Right atrium auricular region (tissue), 2 donors: ENCODE data around the gene HHLA2. TPM values are rescaled to one million over a fixed set of nuclear protein-coding genes. Genes with fewer than 3 reads are reported as not detected.

Experiments
- DNase-seq: peaks from one replicate; pipeline ENCODE4 v3.0.0-alpha.2; 2019; ENCODE audit warnings: low spot score
- H3K27ac ChIP-seq, 2 donors: fragments of 200-600 bp; sonication (generic); 1 replicate in 1 of 2; 2 replicates in 1 of 2; pipeline ENCODE4 v1.5.1; 2016 to 2019
- H3K27me3 ChIP-seq, 2 donors: fragments of 200-600 bp; sonication (generic); one replicate each; pipeline versions ENCODE4 v1.5.1 to v1.6.0; 2017 to 2019
- H3K36me3 ChIP-seq: fragments of 200-600 bp; sonication (generic); one replicate; pipeline ENCODE4 v1.5.1; 2016
- H3K4me1 ChIP-seq, 2 donors: fragments of 200-600 bp; sonication (generic); one replicate each; pipeline versions ENCODE4 v1.5.1 to v1.6.0; 2017 to 2019
- H3K4me3 ChIP-seq, 2 donors: fragments of 200-600 bp; sonication (generic); 1 replicate in 1 of 2; 2 replicates in 1 of 2; pipeline ENCODE4 v1.5.1; 2017 to 2019; ENCODE audit warnings: mild to moderate bottlenecking in 1 of 2, moderate library complexity in 1 of 2
- H3K9me3 ChIP-seq, 2 donors: fragments of 200-600 bp; sonication (generic); one replicate each; pipeline ENCODE4 v1.5.1; 2019
- CTCF ChIP-seq, 2 donors: fragments of 200-600 bp; sonication (generic); IDR thresholded peaks; one replicate each; pipeline ENCODE4 v1.5.1; 2019; ENCODE audit warnings: antibody characterized with exemption in 2 of 2
- total RNA-seq, 2 donors: library from RNA; depleted of rRNA; stranded (reverse); fragments of >200 nt; gene quantifications; one replicate each; pipeline ENCODE4 v1.1.0, GENCODE V29; 2016

Gene HHLA2
- total RNA-seq, 2 donors from 2014 or later, result not detected

DNA sequence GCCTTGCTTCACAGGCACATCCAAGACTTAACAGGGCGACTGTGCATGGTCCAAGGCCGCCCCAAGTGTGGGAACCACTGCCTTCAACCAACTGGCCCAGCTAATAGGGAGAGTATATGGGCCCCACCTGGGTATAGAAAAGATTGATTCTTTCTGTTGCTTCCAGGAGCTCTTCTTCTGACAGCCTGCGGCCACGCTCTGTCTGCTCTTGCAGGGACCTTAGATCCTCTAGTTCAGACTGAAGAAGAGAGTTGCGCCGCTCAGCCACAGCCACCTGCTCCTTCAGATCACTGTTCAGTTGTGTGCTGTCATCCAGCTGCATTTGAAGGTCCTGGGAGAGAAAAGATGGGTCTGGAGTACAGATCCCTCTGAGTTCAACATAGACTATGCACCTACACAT lies 102.2 kb downstream of the HHLA2 start:
- no peaks in the 10 kb centered on the region for H3K4me1 ChIP-seq
- H3K36me3 ChIP-seq, result no peaks in the 10 kb centered on the region
- no peaks in the 10 kb centered on the region for H3K9me3 ChIP-seq
- H3K27me3 ChIP-seq, result no peaks in the 10 kb centered on the region
- TF ChIP-seq CTCF (IDR thresholded peaks at IDR 0.05), result no peak
- H3K4me3 ChIP-seq, result no peak overlapping the region
- DNase-seq, result no peak
- no peak overlapping the region for H3K27ac ChIP-seq

- DNase-seq, result no peak
- H3K9me3 ChIP-seq, result no peaks in the 10 kb centered on the region
- H3K27me3 ChIP-seq, result peaks cover 0 to 3% of the 10 kb centered on the region in 2 donors
- H3K36me3 ChIP-seq, result no peaks in the 10 kb centered on the region
- no peak overlapping the region for H3K4me3 ChIP-seq
- TF ChIP-seq CTCF (IDR thresholded peaks at IDR 0.05), result no peak
- H3K27ac ChIP-seq, result no peak overlapping the region
- no peaks in the 10 kb centered on the region for H3K4me1 ChIP-seq
Observed at GRCh38 chr3:108401836-108402235, 105.5 kb downstream of the HHLA2 start.

DNA sequence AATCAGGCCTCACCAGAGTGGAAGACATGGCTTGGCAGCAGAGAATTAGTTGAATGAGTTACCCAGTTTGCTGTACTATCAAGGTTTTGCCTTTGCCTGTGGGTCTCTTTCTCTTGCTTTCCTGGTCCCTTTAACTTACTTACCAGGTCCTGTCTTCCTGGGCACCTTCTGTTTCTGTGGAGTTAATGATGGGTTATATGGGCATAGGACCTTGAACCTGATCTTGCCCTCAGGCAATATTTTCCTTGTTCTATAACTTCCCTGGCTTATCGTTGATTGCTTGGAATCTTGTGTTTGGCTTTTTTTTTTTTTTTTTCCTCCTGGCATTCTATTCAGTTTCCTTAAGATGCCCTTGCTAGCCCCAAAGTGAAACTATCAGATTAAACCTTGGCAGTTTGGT lies 106.8 kb downstream of the HHLA2 start:
- Histone ChIP-seq H3K9me3 (no peaks in the 10 kb centered on the region), H3K4me1 (no peaks in the 10 kb centered on the region), H3K27me3 (peaks cover 0 to 3% of the 10 kb centered on the region in 2 donors), H3K36me3 (no peaks in the 10 kb centered on the region), H3K4me3 (no peak overlapping the region), H3K27ac (no peak overlapping the region)
- DNase-seq, result no peak
- no peak for TF ChIP-seq CTCF (IDR thresholded peaks at IDR 0.05)

GRCh38 chr3:108403686-108404345 lies 107.5 kb downstream of the HHLA2 start:
- H3K4me3 ChIP-seq, result no peak overlapping the region
- no peak for TF ChIP-seq CTCF (IDR thresholded peaks at IDR 0.05)
- no peaks in the 10 kb centered on the region for H3K36me3 ChIP-seq
- H3K27ac ChIP-seq, result no peak overlapping the region
- no peaks in the 10 kb centered on the region for H3K4me1 ChIP-seq
- H3K27me3 ChIP-seq, result peaks cover 0 to 3% of the 10 kb centered on the region in 2 donors
- no peak for DNase-seq
- H3K9me3 ChIP-seq, result no peaks in the 10 kb centered on the region

GRCh38 chr3:108404368-108404767 lies 108.0 kb downstream of the HHLA2 start:
- no peaks in the 10 kb centered on the region for H3K36me3 ChIP-seq
- no peak overlapping the region for H3K4me3 ChIP-seq
- no peaks in the 10 kb centered on the region for H3K9me3 ChIP-seq
- no peaks in the 10 kb centered on the region for H3K4me1 ChIP-seq
- no peak for DNase-seq
- no peak overlapping the region for H3K27ac ChIP-seq
- no peak for TF ChIP-seq CTCF (IDR thresholded peaks at IDR 0.05)
- H3K27me3 ChIP-seq, result peaks cover 0 to 3% of the 10 kb centered on the region in 2 donors
